Mucosa of stomach (tissue), 1 donor: Measurements from ENCODE around the gene SORCS2.

Experiments used
- H3K27me3 ChIP-seq: one replicate; pipeline ENCODE4 v1.7.0; 2013; ENCODE audit warnings: mild to moderate bottlenecking, low read length; ENCODE audit not compliant: control insufficient read depth, insufficient read depth
- H3K36me3 ChIP-seq: one replicate; pipeline ENCODE4 v1.7.0; 2013; ENCODE audit warnings: low read length; ENCODE audit not compliant: control insufficient read depth, insufficient read depth
- H3K4me1 ChIP-seq: one replicate; pipeline ENCODE4 v1.7.0; 2013; ENCODE audit warnings: mild to moderate bottlenecking, low read length; ENCODE audit not compliant: control insufficient read depth, insufficient read depth
- H3K4me3 ChIP-seq: one replicate; pipeline ENCODE4 v1.7.0; 2013; ENCODE audit warnings: low read length
- H3K9ac ChIP-seq: one replicate; pipeline ENCODE4 v1.7.0; 2013; ENCODE audit warnings: mild to moderate bottlenecking, low read length, moderate library complexity
- H3K9me3 ChIP-seq: one replicate; pipeline ENCODE4 v1.7.0; 2013; ENCODE audit warnings: mild to moderate bottlenecking, low read length, moderate library complexity; ENCODE audit not compliant: control insufficient read depth
- donor health status: Pancreatic carcinoma.

SORCS2 gene

GRCh38 chr4:7507381-7507780, 315.0 kb downstream of the SORCS2 start:
- H3K9me3 ChIP-seq = no peaks in the 10 kb centered on the region
- H3K27me3 ChIP-seq = no peaks in the 10 kb centered on the region
- no peak overlapping the region for H3K9ac ChIP-seq
- H3K4me1 ChIP-seq = no peaks in the 10 kb centered on the region
- no peaks in the 10 kb centered on the region for H3K36me3 ChIP-seq
- H3K4me3 ChIP-seq = no peak overlapping the region

DNA sequence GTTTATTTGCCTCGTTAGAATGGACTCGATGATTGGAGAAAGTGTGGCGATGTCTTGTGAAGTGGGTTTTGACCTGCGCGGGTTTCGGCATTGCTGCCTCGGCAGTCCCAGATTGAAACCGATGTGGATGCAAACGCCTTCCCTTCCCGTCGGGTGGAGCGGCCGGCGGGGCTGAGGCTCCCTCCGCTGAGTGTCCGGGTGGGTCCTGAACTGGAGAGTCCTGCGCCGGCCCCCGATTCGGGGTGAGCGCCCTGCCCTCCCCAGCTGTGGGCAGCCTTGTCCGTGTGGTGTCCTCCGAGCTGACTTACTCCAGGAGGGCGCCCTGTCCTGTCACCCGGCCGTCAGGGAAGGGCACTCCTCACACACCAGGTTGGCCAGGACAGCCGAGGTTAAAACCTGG, 317.7 kb downstream of the SORCS2 start:
- H3K4me1 ChIP-seq = no peaks in the 10 kb centered on the region
- H3K27me3 ChIP-seq = peaks cover 4% of the 10 kb centered on the region
- no peaks in the 10 kb centered on the region for H3K9me3 ChIP-seq
- H3K4me3 ChIP-seq = no peak overlapping the region
- no peaks in the 10 kb centered on the region for H3K36me3 ChIP-seq
- no peak overlapping the region for H3K9ac ChIP-seq

GRCh38 chr4:7510538-7510937, 318.2 kb downstream of the SORCS2 start:
- no peaks in the 10 kb centered on the region for H3K9me3 ChIP-seq
- H3K36me3 ChIP-seq = no peaks in the 10 kb centered on the region
- H3K27me3 ChIP-seq = peaks cover 4% of the 10 kb centered on the region

DNA sequence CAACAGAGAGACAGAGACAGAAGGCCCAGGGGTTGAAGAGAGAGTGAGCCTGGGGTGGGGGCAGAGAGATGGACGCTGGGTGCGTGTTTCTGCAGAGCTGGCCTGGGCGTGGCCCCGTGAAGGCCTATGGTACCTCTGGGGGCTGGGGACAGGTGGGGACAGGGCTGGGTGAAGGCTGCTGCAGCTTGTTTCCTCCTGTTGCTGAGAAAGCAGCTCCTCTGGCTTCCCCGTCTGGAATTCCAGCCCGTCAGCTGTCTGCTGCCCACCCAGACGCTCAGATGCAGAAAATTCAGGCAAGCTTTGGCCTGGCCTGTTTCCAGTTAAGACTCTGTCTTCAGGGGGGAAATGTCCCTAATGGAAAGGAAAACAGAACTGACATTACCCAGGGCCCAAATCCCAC, 319.2 kb downstream of the SORCS2 start:
- Histone ChIP-seq H3K9me3 (no peaks in the 10 kb centered on the region), H3K4me1 (no peaks in the 10 kb centered on the region), H3K9ac (no peak overlapping the region), H3K27me3 (peaks cover 4% of the 10 kb centered on the region), H3K4me3 (no peak overlapping the region), H3K36me3 (no peaks in the 10 kb centered on the region)

More at GRCh38 chr4:7510538-7510937, 318.2 kb downstream of the SORCS2 start:
- H3K4me3 ChIP-seq = no peak overlapping the region
- no peak overlapping the region for H3K9ac ChIP-seq
- H3K4me1 ChIP-seq = no peaks in the 10 kb centered on the region

DNA sequence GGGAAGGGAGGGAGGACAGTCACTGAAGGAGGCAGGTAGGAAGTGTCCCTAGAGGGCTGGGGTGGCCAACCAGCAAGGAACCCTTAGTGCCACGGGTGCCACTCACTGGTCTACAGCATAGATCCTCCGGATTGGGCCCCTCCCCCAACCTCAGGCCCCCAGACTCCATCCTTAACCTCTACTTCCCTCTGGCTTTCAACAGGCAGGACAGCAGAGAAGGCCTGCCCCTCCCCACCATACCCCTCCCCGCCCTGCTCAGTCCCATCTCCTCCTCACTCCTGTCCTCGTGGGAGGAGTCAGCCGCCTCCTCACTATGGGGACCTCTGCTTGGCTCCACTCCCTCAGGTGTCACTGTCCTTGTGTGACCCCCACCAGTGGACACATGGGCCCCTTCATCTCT, 320.1 kb downstream of the SORCS2 start:
- H3K36me3 ChIP-seq = no peaks in the 10 kb centered on the region
- H3K27me3 ChIP-seq = peaks cover 4% of the 10 kb centered on the region
- H3K4me3 ChIP-seq = no peak overlapping the region
- no peaks in the 10 kb centered on the region for H3K9me3 ChIP-seq
- H3K9ac ChIP-seq = no peak overlapping the region
- no peaks in the 10 kb centered on the region for H3K4me1 ChIP-seq

- Histone ChIP-seq H3K36me3 (no peaks in the 10 kb centered on the region), H3K4me3 (no peak overlapping the region), H3K9me3 (no peaks in the 10 kb centered on the region), H3K4me1 (no peaks in the 10 kb centered on the region), H3K9ac (no peak overlapping the region), H3K27me3 (peaks cover 4% of the 10 kb centered on the region)
Observed at GRCh38 chr4:7512946-7513345, 320.6 kb downstream of the SORCS2 start.

- H3K9ac ChIP-seq = no peak overlapping the region
- peaks cover 4% of the 10 kb centered on the region for H3K27me3 ChIP-seq
Observed at GRCh38 chr4:7513671-7514070, 321.3 kb downstream of the SORCS2 start.

DNA sequence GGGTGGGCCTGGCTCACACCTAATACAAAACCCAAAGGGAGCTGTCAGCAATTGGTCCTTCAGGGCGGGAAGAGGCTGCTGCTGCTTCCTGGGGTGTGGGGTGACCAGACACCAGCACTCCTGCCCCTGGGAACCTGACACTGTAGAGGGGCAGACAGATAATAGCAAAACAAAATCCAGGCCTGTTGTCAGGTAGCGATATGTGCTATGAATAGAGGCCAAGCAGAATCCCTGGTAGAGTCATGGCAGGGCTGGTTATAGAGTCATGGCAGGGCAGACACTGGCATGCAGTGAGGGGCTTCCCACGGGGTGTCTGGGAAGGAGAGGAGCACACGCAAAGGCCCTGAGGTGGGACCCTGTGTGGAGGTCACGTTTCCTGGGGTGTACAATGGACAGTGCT, 321.9 kb downstream of the SORCS2 start:
- Histone ChIP-seq H3K36me3 (no peaks in the 10 kb centered on the region), H3K9me3 (no peaks in the 10 kb centered on the region), H3K27me3 (peaks cover 4% of the 10 kb centered on the region), H3K4me1 (no peaks in the 10 kb centered on the region), H3K9ac (no peak overlapping the region), H3K4me3 (no peak overlapping the region)

More at GRCh38 chr4:7513671-7514070, 321.3 kb downstream of the SORCS2 start:
- Histone ChIP-seq H3K36me3 (no peaks in the 10 kb centered on the region), H3K4me3 (no peak overlapping the region), H3K9me3 (no peaks in the 10 kb centered on the region), H3K4me1 (no peaks in the 10 kb centered on the region)

GRCh38 chr4:7514789-7515188, 322.5 kb downstream of the SORCS2 start:
- Histone ChIP-seq H3K27me3 (peaks cover 4% of the 10 kb centered on the region), H3K9me3 (no peaks in the 10 kb centered on the region), H3K36me3 (no peaks in the 10 kb centered on the region), H3K4me1 (no peaks in the 10 kb centered on the region), H3K4me3 (no peak overlapping the region), H3K9ac (no peak overlapping the region)

GRCh38 chr4:7515390-7515902, 323.1 kb downstream of the SORCS2 start:
- H3K4me3 ChIP-seq = no peak overlapping the region
- no peaks in the 10 kb centered on the region for H3K9me3 ChIP-seq
- H3K27me3 ChIP-seq = peaks cover 10% of the 10 kb centered on the region
- no peaks in the 10 kb centered on the region for H3K4me1 ChIP-seq
- no peaks in the 10 kb centered on the region for H3K36me3 ChIP-seq
- no peak overlapping the region for H3K9ac ChIP-seq

- no peak overlapping the region for H3K9ac ChIP-seq
- H3K4me1 ChIP-seq = no peaks in the 10 kb centered on the region
- H3K27me3 ChIP-seq = peaks cover 10% of the 10 kb centered on the region
- H3K9me3 ChIP-seq = no peaks in the 10 kb centered on the region
- no peak overlapping the region for H3K4me3 ChIP-seq
- no peaks in the 10 kb centered on the region for H3K36me3 ChIP-seq
Observed at GRCh38 chr4:7516096-7516772, 323.9 kb downstream of the SORCS2 start.

DNA sequence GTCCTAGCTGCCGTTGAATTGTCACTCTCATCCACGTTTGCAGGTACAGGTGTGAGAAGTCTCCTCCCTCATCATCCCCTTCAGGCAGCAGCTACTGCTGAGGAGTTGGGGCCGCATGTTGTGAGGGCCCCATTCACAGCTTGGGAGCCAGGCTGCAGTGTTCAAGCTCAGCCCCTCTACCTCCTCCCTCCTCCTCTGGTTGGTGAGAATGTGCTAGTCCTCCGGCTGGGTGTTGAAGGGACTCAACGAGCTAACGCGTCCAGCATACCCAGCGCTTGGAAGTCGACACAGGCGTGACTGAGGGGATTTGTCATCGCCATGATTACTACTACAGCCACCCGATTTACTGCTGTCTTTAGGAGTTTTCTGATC, 324.4 kb downstream of the SORCS2 start:
- Histone ChIP-seq H3K9me3 (no peaks in the 10 kb centered on the region), H3K9ac (no peak overlapping the region), H3K27me3 (peaks cover 10% of the 10 kb centered on the region), H3K4me3 (no peak overlapping the region), H3K4me1 (no peaks in the 10 kb centered on the region), H3K36me3 (no peaks in the 10 kb centered on the region)
